Esophagus squamous epithelium (tissue), 4 donors: ENCODE measurements around the gene ARAP1.

Experiments
- POLR2A ChIP-seq, 4 donors: fragments of 450-650 bp; IDR thresholded peaks; one replicate each; pipeline ENCODE4 v1.6.1; 2017; ENCODE audit warnings: antibody characterized with exemption in 4 of 4, mild to moderate bottlenecking in 4 of 4, moderate library complexity in 3 of 4
- TF ChIP-seq, protein P1 (sequence below), 6 experiments: fragments of 450-650 bp in 4 of 6; fragments of 200-600 bp in 2 of 6; sonication (generic) in 2 of 6; IDR thresholded peaks; one replicate each; pipeline ENCODE4 v1.5.1; 2016 to 2019; ENCODE audit warnings: antibody characterized with exemption in 6 of 6, mild to moderate bottlenecking in 4 of 6, moderate library complexity in 4 of 6

DNA sequence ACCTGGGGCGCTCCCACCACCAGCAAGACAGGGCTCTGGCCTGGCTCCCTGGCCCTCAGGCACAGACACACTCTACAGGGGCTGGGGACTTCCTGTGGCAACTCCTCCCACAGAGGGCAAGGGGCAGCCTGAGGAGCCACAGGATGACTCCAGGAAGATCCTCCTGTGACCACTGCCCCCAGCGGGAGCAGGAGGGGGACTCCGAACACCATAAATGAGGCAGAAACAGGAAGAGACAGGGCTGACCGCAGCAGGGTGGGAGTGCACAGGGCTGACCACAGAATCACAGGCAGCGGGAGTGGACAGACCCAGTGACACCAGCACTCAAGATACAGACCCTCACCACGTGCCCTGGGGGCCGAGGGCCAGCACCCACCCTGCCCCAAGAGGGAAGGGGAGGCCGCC, 10.8 kb downstream of the ARAP1 start:
- TF ChIP-seq, protein P1, sequence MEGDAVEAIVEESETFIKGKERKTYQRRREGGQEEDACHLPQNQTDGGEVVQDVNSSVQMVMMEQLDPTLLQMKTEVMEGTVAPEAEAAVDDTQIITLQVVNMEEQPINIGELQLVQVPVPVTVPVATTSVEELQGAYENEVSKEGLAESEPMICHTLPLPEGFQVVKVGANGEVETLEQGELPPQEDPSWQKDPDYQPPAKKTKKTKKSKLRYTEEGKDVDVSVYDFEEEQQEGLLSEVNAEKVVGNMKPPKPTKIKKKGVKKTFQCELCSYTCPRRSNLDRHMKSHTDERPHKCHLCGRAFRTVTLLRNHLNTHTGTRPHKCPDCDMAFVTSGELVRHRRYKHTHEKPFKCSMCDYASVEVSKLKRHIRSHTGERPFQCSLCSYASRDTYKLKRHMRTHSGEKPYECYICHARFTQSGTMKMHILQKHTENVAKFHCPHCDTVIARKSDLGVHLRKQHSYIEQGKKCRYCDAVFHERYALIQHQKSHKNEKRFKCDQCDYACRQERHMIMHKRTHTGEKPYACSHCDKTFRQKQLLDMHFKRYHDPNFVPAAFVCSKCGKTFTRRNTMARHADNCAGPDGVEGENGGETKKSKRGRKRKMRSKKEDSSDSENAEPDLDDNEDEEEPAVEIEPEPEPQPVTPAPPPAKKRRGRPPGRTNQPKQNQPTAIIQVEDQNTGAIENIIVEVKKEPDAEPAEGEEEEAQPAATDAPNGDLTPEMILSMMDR (IDR thresholded peaks at IDR 0.05), result no peak
- no peak for TF ChIP-seq POLR2A (IDR thresholded peaks at IDR 0.05)
